GM12878 (cell line): Measurements from ENCODE around the gene KMT2E.

Source experiments
- ATF3 ChIP-seq: IDR thresholded peaks from 2 replicates; pipeline ENCODE4 v1.6.1; 2011; ENCODE audit warnings: low read depth, mild to moderate bottlenecking, low read length, moderate library complexity, borderline replicate concordance; ENCODE audit errors: extremely low read depth
- ATF7 ChIP-seq: fragments of 450-650 bp; IDR thresholded peaks from 2 replicates; pipeline ENCODE4 v1.6.1; 2016; ENCODE audit warnings: low read depth, mild to moderate bottlenecking
- CTCF ChIP-seq, 3 experiments: IDR thresholded peaks in 2 of 3; conservative IDR thresholded peaks in 1 of 3; 2 replicates each; pipeline ENCODE4 v1.5.1; 2011; ENCODE audit warnings: low read depth in 3 of 3, low read length in 3 of 3, mild to moderate bottlenecking in 3 of 3, control low read depth in 2 of 3, moderate library complexity in 2 of 3, inconsistent platforms in 1 of 3, mixed read lengths in 1 of 3; ENCODE audit not compliant: control insufficient read depth in 2 of 3, insufficient read depth in 1 of 3; ENCODE audit errors: extremely low read depth in 1 of 3
- E2F4 ChIP-seq: IDR thresholded peaks from 2 replicates; pipeline ENCODE4 v1.6.1; 2012; ENCODE audit warnings: low read depth, low read length, improper control_type of control experiment
- HCFC1 ChIP-seq: fragments of 150-350 bp; IDR thresholded peaks from 2 replicates; pipeline ENCODE4 v1.6.1; 2014; ENCODE audit warnings: low read length
- NFYB ChIP-seq: IDR thresholded peaks from 2 replicates; pipeline ENCODE4 v1.6.1; 2011; ENCODE audit warnings: low read depth, mild to moderate bottlenecking, low read length, improper control_type of control experiment, moderate library complexity; ENCODE audit not compliant: insufficient read depth
- POU2F2 ChIP-seq: IDR thresholded peaks from 3 replicates; pipeline ENCODE4 v1.6.1; 2011; ENCODE audit warnings: low read depth, mild to moderate bottlenecking, low read length, borderline replicate concordance
- REST ChIP-seq: IDR thresholded peaks from 2 replicates; pipeline ENCODE4 v1.6.1; 2012; ENCODE audit warnings: mild to moderate bottlenecking, low read depth, low read length
- SPI1 ChIP-seq: IDR thresholded peaks from 2 replicates; pipeline ENCODE4 v1.6.1; 2011; ENCODE audit warnings: low read depth, mild to moderate bottlenecking, low read length, moderate library complexity, borderline replicate concordance; ENCODE audit not compliant: insufficient read depth
- TF ChIP-seq, protein P1 (sequence below): IDR thresholded peaks from 2 replicates; pipeline ENCODE4 v1.6.1; 2012; ENCODE audit warnings: low read length, inconsistent platforms
- TF ChIP-seq, protein P2 (sequence below): fragments of 450-650 bp; IDR thresholded peaks from 2 replicates; pipeline ENCODE4 v1.6.1; 2016; ENCODE audit warnings: mild to moderate bottlenecking

DNA sequence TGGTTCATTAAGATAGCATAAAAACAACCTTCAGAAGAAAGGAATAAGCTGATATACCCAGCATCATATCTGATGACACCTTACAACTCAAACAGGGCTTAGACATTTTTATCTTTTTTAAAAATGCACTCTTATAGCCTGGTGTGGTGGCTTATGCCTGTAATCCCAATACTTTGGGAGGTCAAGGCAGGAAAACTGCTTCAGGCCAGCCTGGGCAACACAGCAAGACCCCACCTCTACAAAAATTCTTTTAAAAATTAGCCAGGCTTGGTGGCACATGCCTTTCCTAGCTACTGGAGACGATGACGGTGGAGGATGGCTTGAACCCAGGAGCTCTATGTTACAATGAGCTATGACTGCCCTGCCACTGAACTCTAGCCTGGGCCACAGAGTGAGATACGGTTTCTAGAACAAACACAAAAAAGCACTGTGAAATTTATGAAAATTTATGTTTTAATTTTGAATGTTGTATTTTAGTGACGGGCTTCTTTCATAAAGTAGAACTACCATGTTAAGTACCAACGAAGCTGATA lies 12.3 kb upstream of the KMT2E start:
- TF ChIP-seq CTCF (IDR thresholded peaks at IDR 0.05 in 2 of 3, conservative IDR thresholded peaks at IDR 0.05 in 1 of 3; ENCODE audit: control insufficient read depth in 2 of 3, extremely low read depth in 1 of 3, insufficient read depth in 1 of 3, low read depth in 3 of 3, low read length in 3 of 3) (no peak), REST (no peak), ATF3 (no peak), NFYB (no peak), E2F4 (no peak), HCFC1 (no peak), ATF7 (no peak), POU2F2 (no peak), SPI1 (no peak)
- TF ChIP-seq, protein P1, sequence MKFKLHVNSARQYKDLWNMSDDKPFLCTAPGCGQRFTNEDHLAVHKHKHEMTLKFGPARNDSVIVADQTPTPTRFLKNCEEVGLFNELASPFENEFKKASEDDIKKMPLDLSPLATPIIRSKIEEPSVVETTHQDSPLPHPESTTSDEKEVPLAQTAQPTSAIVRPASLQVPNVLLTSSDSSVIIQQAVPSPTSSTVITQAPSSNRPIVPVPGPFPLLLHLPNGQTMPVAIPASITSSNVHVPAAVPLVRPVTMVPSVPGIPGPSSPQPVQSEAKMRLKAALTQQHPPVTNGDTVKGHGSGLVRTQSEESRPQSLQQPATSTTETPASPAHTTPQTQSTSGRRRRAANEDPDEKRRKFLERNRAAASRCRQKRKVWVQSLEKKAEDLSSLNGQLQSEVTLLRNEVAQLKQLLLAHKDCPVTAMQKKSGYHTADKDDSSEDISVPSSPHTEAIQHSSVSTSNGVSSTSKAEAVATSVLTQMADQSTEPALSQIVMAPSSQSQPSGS: no peak
- TF ChIP-seq, protein P2, sequence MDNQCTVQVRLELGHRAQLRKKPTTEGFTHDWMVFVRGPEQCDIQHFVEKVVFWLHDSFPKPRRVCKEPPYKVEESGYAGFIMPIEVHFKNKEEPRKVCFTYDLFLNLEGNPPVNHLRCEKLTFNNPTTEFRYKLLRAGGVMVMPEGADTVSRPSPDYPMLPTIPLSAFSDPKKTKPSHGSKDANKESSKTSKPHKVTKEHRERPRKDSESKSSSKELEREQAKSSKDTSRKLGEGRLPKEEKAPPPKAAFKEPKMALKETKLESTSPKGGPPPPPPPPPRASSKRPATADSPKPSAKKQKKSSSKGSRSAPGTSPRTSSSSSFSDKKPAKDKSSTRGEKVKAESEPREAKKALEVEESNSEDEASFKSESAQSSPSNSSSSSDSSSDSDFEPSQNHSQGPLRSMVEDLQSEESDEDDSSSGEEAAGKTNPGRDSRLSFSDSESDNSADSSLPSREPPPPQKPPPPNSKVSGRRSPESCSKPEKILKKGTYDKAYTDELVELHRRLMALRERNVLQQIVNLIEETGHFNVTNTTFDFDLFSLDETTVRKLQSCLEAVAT: no peak
